Ovary (tissue), 9 donors: ENCODE data around the gene PPIB. TPM values are rescaled to one million over a fixed set of nuclear protein-coding genes. Genes with fewer than 3 reads are reported as not detected.

ENCODE experiments used
- DNase-seq, 5 donors: peaks; one replicate each; pipeline ENCODE4 v3.0.0-alpha.2; 2019 to 2020
- H3K27ac ChIP-seq, 2 donors: fragments of 200-600 bp; one replicate each; pipeline versions ENCODE4 v1.5.1 to v1.8.0; 2019 to 2022
- H3K27me3 ChIP-seq: fragments of 200-600 bp; one replicate; pipeline ENCODE4 v1.8.0; 2022
- H3K36me3 ChIP-seq: fragments of 200-600 bp; sonication (generic); one replicate; pipeline ENCODE4 v1.5.1; 2019
- H3K4me1 ChIP-seq: one replicate; pipeline ENCODE4 v1.8.1; 2013; ENCODE audit warnings: mild to moderate bottlenecking, moderate library complexity; ENCODE audit not compliant: insufficient read depth
- H3K4me3 ChIP-seq: fragments of 200-600 bp; sonication (generic); one replicate; pipeline ENCODE4 v1.5.1; 2017
- H3K9me3 ChIP-seq, 2 donors: fragments of 200-600 bp in 1 of 2; sonication (generic) in 1 of 2; one replicate each; pipeline versions ENCODE4 v1.5.1 to v1.8.1; 2013 to 2019; ENCODE audit warnings: mild to moderate bottlenecking in 1 of 2, moderate library complexity in 1 of 2
- CTCF ChIP-seq, 3 donors: fragments of 450-650 bp in 2 of 3; fragments of 200-600 bp in 1 of 3; IDR thresholded peaks; one replicate each; pipeline versions ENCODE4 v1.5.1 to v1.8.0; 2016 to 2022; ENCODE audit warnings: antibody characterized with exemption in 3 of 3, mild to moderate bottlenecking in 1 of 3
- EP300 ChIP-seq: sonication (generic); formaldehyde crosslinking; IDR thresholded peaks from one replicate; pipeline ENCODE4 v1.6.1; 2017; ENCODE audit warnings: antibody characterized with exemption
- POLR2A ChIP-seq: fragments of 450-650 bp; IDR thresholded peaks from one replicate; pipeline ENCODE4 v1.6.1; 2017; ENCODE audit warnings: antibody characterized with exemption, mild to moderate bottlenecking, moderate library complexity
- WGBS, 3 donors: extraction: QIAGEN DNeasy Blood & Tissue Kit in 1 of 3; methylation state at CpG; one replicate each; pipeline versions ENCODE4 v1.1.5 to v1.1.7; 2013 to 2017; 5-methylcytosine and 5-hydroxymethylcytosine counted together
- intact Hi-C, 4 donors: fragments of 100-400 bp; cut with DNase I; formaldehyde crosslinking; loops; one replicate each; pipeline versions ENCODE4 v1.11.0 to v1.15.1; 2022 to 2023
- polyA plus RNA-seq, 2 donors: library from polyadenylated mRNA; stranded (reverse); fragments of 200-250 nt in 1 of 2; fragments of 350-450 nt in 1 of 2; fragmentation: Illumina TruSeq in 1 of 2; extraction: RNeasy Lipid Tissue Mini Kit (QIAGEN cat#74804) in 1 of 2; gene quantifications; one replicate each; pipeline ENCODE4 v1.2.3, GENCODE V29; 2013 to 2014
- total RNA-seq, 7 donors: library from RNA; depleted of rRNA in 2 of 7; stranded (reverse); fragments of >200 nt in 2 of 7; fragmentation: NEBNext Ultra II Directional in 3 of 7; extraction: Animal tissue kit (Norgen Biotek cat#: 25700) in 3 of 7; gene quantifications; one replicate each; pipeline versions ENCODE4 v1.1.0 to v1.2.4, GENCODE V29; 2016 to 2023
- donor health status: DM: no; HTN: no; CAD: no; lungs with moderate emphysema.
- donor health status: DM: no; HTN: no; CAD: no.
- donor health status: Bipolar disorder and iron deficiency.
- donor health status: DM: yes; HTN: yes; CAD: no.
- donor health status: DM: no; HTN: no; CAD: no.
- donor health status: DM: yes; HTN: yes; CAD: no.

PPIB gene
- total and polyA plus RNA-seq, 9 donors = 201 to 589 (median 393) TPM

GRCh38 chr15:64133623-64134344 is 29.0 kb downstream of the PPIB start:
- no peak for DNase-seq
- WGBS, 3 donors = 91 to 94% (median 92%) methylated on average over 10 of the region's 10 CpGs
- no peak overlapping the region for H3K4me3 ChIP-seq
- H3K4me1 ChIP-seq = peaks cover 4% of the 10 kb centered on the region
- H3K9me3 ChIP-seq = no peaks in the 10 kb centered on the region
- TF ChIP-seq CTCF (IDR thresholded peaks at IDR 0.05) = no peak
- no peak for TF ChIP-seq EP300
- H3K36me3 ChIP-seq = no peaks in the 10 kb centered on the region
- H3K27ac ChIP-seq = peak overlapping the region in 1 of 2 donors; percentile 3
- intact Hi-C loops = no loop called here
- no peaks in the 10 kb centered on the region for H3K27me3 ChIP-seq

GRCh38 chr15:64132217-64132616 is 30.6 kb downstream of the PPIB start:
- TF ChIP-seq POLR2A = no peak
- no peak for TF ChIP-seq CTCF (IDR thresholded peaks at IDR 0.05)
- no peak for TF ChIP-seq EP300
- no peak overlapping the region for H3K27ac ChIP-seq
- H3K9me3 ChIP-seq = no peaks in the 10 kb centered on the region
- intact Hi-C loops = no loop called here
- H3K4me1 ChIP-seq = peaks cover 4% of the 10 kb centered on the region
- WGBS, 3 donors = 88 to 94% (median 94%) methylated on average over 4 of the region's 4 CpGs
- H3K27me3 ChIP-seq = no peaks in the 10 kb centered on the region
- H3K4me3 ChIP-seq = no peak overlapping the region
- no peak for DNase-seq
- no peaks in the 10 kb centered on the region for H3K36me3 ChIP-seq

- Histone ChIP-seq H3K4me3 (no peak overlapping the region), H3K27ac (no peak overlapping the region), H3K4me1 (peaks cover 4% of the 10 kb centered on the region), H3K36me3 (no peaks in the 10 kb centered on the region), H3K27me3 (no peaks in the 10 kb centered on the region), H3K9me3 (no peaks in the 10 kb centered on the region)
- TF ChIP-seq EP300 (no peak), POLR2A (no peak), CTCF (IDR thresholded peaks at IDR 0.05) (no peak)
- DNase-seq = no peak
- intact Hi-C loops = no loop called here
- 94 to 95% (median 94%) methylated on average over 7 of the region's 7 CpGs for WGBS, 3 donors
These were observed 31.3 kb downstream of the PPIB start for GRCh38 chr15:64131547-64131946.

GRCh38 chr15:64130159-64130558 is 32.7 kb downstream of the PPIB start:
- Histone ChIP-seq H3K27ac (no peak overlapping the region), H3K4me1 (peaks cover 4% of the 10 kb centered on the region), H3K4me3 (no peak overlapping the region), H3K36me3 (no peaks in the 10 kb centered on the region), H3K9me3 (no peaks in the 10 kb centered on the region), H3K27me3 (no peaks in the 10 kb centered on the region)
- TF ChIP-seq EP300 (no peak), CTCF (IDR thresholded peaks at IDR 0.05) (no peak), POLR2A (no peak)
- no peak for DNase-seq
- WGBS, 3 donors = 94 to 95% (median 95%) methylated on average over 3 of the region's 3 CpGs
- intact Hi-C loops = no loop called here
